IMR-90 (cell line): ENCODE data around the gene KRT82. TPM values are rescaled to one million over a fixed set of nuclear protein-coding genes. Genes with fewer than 3 reads are reported as not detected.

Source experiments
- ATAC-seq: fragments of 200-7000 bp; cut with Tn5 transposase; 2 replicates; pipeline ENCODE4 v1.9.1; 2020; ENCODE audit warnings: low read depth, mild to moderate bottlenecking, moderate library complexity
- BruUV-seq: library from RNA; stranded (reverse); fragments of 400-500 nt; replicated peaks from 2 replicates; lab custom pipeline; 2021; lab: Mats Ljungman, UMichigan
- CTCF ChIA-PET: fragments of 300-600 bp; formaldehyde crosslinking; extraction: SDS; loops from one replicate; lab custom pipeline; 2021; ENCODE audit warnings: antibody characterized with exemption; lab: Yijun Ruan, JAX
- POLR2A ChIA-PET: fragments of 300-600 bp; sonication (Branson Sonifier 250); formaldehyde crosslinking; loops from one replicate; lab custom pipeline; 2022; ENCODE audit warnings: antibody characterized with exemption; ENCODE audit not compliant: unreplicated experiment; lab: Charles Lee
- DNase-seq: peaks from one replicate; pipeline ENCODE4 v3.0.0; 2013
- H2AFZ ChIP-seq: replicated peaks from 2 replicates; pipeline ENCODE3; 2013; ENCODE audit warnings: low read length, mild to moderate bottlenecking; ENCODE audit not compliant: poor library complexity
- H2AK5ac ChIP-seq: 2 replicates; pipeline ENCODE4 v1.6.1; 2013; ENCODE audit warnings: low read depth, low read length, inconsistent platforms
- H2AK9ac ChIP-seq: replicated peaks from 2 replicates; pipeline ENCODE3; 2013; ENCODE audit warnings: mild to moderate bottlenecking, low read depth, low read length, moderate library complexity; ENCODE audit not compliant: poor library complexity
- H2BK120ac ChIP-seq: 2 replicates; pipeline ENCODE4 v1.6.1; 2013; ENCODE audit warnings: low read depth, low read length, inconsistent platforms
- H2BK15ac ChIP-seq: 3 replicates; pipeline ENCODE4 v1.6.1; 2013; ENCODE audit warnings: low read depth, low read length, inconsistent platforms
- H2BK20ac ChIP-seq: 2 replicates; pipeline ENCODE4 v1.6.1; 2013; ENCODE audit warnings: low read depth, mild to moderate bottlenecking, inconsistent platforms, low read length, moderate library complexity
- H2BK5ac ChIP-seq: 2 replicates; pipeline ENCODE4 v1.6.1; 2013; ENCODE audit warnings: mild to moderate bottlenecking, low read depth, low read length, inconsistent platforms; ENCODE audit not compliant: poor library complexity, severe bottlenecking
- H3K14ac ChIP-seq: replicated peaks from 2 replicates; pipeline ENCODE4 v1.6.1; 2013; ENCODE audit warnings: low read depth, low read length, inconsistent platforms
- H3K18ac ChIP-seq: 2 replicates; pipeline ENCODE4 v1.6.1; 2013; ENCODE audit warnings: low read depth, low read length, control low read depth
- H3K23ac ChIP-seq: 2 replicates; pipeline ENCODE4 v1.6.1; 2013; ENCODE audit warnings: low read depth, low read length, inconsistent platforms
- H3K27ac ChIP-seq: 2 replicates; pipeline ENCODE4 v1.5.1; 2013; ENCODE audit warnings: mild to moderate bottlenecking, control low read depth, low read length; ENCODE audit not compliant: insufficient read depth
- H3K27me3 ChIP-seq: 2 replicates; pipeline ENCODE4 v1.6.1; 2013; ENCODE audit warnings: low read length; ENCODE audit not compliant: control insufficient read depth, insufficient read depth
- H3K36me3 ChIP-seq: 2 replicates; pipeline ENCODE4 v1.6.1; 2013; ENCODE audit warnings: low read length, mixed read lengths; ENCODE audit not compliant: control insufficient read depth, insufficient read depth
- H3K4ac ChIP-seq: 2 replicates; pipeline ENCODE4 v1.6.1; 2013; ENCODE audit warnings: low read depth, low read length, inconsistent platforms
- H3K4me1 ChIP-seq: 2 replicates; pipeline ENCODE4 v1.6.1; 2013; ENCODE audit warnings: low read length, mixed read lengths; ENCODE audit not compliant: control insufficient read depth, insufficient read depth
- H3K4me2 ChIP-seq: 2 replicates; pipeline ENCODE4 v1.6.1; 2013; ENCODE audit warnings: low read depth, mild to moderate bottlenecking, control low read depth, low read length, moderate library complexity
- H3K4me3 ChIP-seq: 2 replicates; pipeline ENCODE4 v1.5.1; 2013; ENCODE audit warnings: low read depth, mild to moderate bottlenecking, control low read depth, low read length, moderate library complexity; ENCODE audit not compliant: insufficient read depth
- H3K56ac ChIP-seq: 2 replicates; pipeline ENCODE4 v1.6.1; 2013; ENCODE audit warnings: low read length, inconsistent platforms; ENCODE audit not compliant: insufficient read depth; ENCODE audit errors: extremely low read depth
- H3K79me1 ChIP-seq, 2 experiments: 2 replicates each; pipeline ENCODE4 v1.6.1; 2013; ENCODE audit warnings: low read length in 2 of 2, inconsistent platforms in 1 of 2, low read depth in 1 of 2
- H3K9ac ChIP-seq: 2 replicates; pipeline ENCODE4 v1.6.1; 2013; ENCODE audit warnings: low read depth, low read length, control low read depth
- H3K9me1 ChIP-seq: 2 replicates; pipeline ENCODE4 v1.6.1; 2013; ENCODE audit warnings: low read length, inconsistent platforms; ENCODE audit not compliant: insufficient read depth
- H3K9me3 ChIP-seq: 2 replicates; pipeline ENCODE4 v1.6.1; 2013; ENCODE audit warnings: low read length; ENCODE audit not compliant: control insufficient read depth, insufficient read depth
- H4K20me1 ChIP-seq: 2 replicates; pipeline ENCODE4 v1.6.1; 2013; ENCODE audit warnings: low read length, inconsistent platforms; ENCODE audit not compliant: insufficient read depth
- H4K5ac ChIP-seq: 2 replicates; pipeline ENCODE4 v1.6.1; 2013; ENCODE audit warnings: mild to moderate bottlenecking, low read depth, low read length, control low read depth
- H4K8ac ChIP-seq, 2 experiments: 2 replicates each; pipeline ENCODE4 v1.6.1; 2013; ENCODE audit warnings: low read depth in 2 of 2, low read length in 2 of 2, control low read depth in 1 of 2, inconsistent platforms in 1 of 2
- H4K91ac ChIP-seq: 2 replicates; pipeline ENCODE4 v1.6.1; 2013; ENCODE audit warnings: low read depth, low read length, inconsistent platforms; ENCODE audit not compliant: insufficient read depth
- ELK1 ChIP-seq: fragments of 150-350 bp; IDR thresholded peaks from 2 replicates; pipeline ENCODE4 v1.6.1; 2016; ENCODE audit warnings: low read depth, mild to moderate bottlenecking, low read length, moderate library complexity, borderline replicate concordance
- FOS ChIP-seq: fragments of 150-350 bp; IDR thresholded peaks from 2 replicates; pipeline ENCODE4 v1.6.1; 2016; ENCODE audit warnings: low read depth, low read length
- MAFK ChIP-seq: IDR thresholded peaks from 2 replicates; pipeline ENCODE4 v1.6.1; 2012; ENCODE audit warnings: low read depth, low read length, improper control_type of control experiment
- MXI1 ChIP-seq: IDR thresholded peaks from 2 replicates; pipeline ENCODE4 v1.6.1; 2012; ENCODE audit warnings: low read depth, mild to moderate bottlenecking, low read length, moderate library complexity, borderline replicate concordance
- NFE2L2 ChIP-seq: fragments of 150-350 bp; IDR thresholded peaks from 2 replicates; pipeline ENCODE4 v1.6.1; 2016; ENCODE audit warnings: low read depth, mild to moderate bottlenecking, low read length
- RAD21 ChIP-seq: IDR thresholded peaks from 2 replicates; pipeline ENCODE4 v1.6.1; 2012; ENCODE audit warnings: low read length, improper control_type of control experiment
- RCOR1 ChIP-seq: IDR thresholded peaks from 2 replicates; pipeline ENCODE4 v1.6.1; 2012; ENCODE audit warnings: mild to moderate bottlenecking, low read length, improper control_type of control experiment; ENCODE audit not compliant: insufficient replicate concordance
- RFX5 ChIP-seq: IDR thresholded peaks from 2 replicates; pipeline ENCODE4 v1.8.0; 2012; ENCODE audit warnings: low read depth, mild to moderate bottlenecking, low read length, moderate library complexity
- SMC3 ChIP-seq: fragments of 150-350 bp; IDR thresholded peaks from 2 replicates; pipeline ENCODE4 v1.6.1; 2016; ENCODE audit warnings: low read depth, mild to moderate bottlenecking, antibody characterized with exemption, low read length, moderate library complexity
- USF2 ChIP-seq: fragments of 150-350 bp; IDR thresholded peaks from 2 replicates; pipeline ENCODE4 v1.6.1; 2017; ENCODE audit warnings: mild to moderate bottlenecking, antibody characterized with exemption, low read length, low read depth
- WGBS, 2 experiments: methylation state at CpG; one replicate each; pipeline versions ENCODE4 v1.1.5 to v1.1.7; 2013; ENCODE audit warnings: missing lambda C conversion rate in 2 of 2; ENCODE audit not compliant: insufficient read length in 1 of 2; ENCODE audit errors: extremely low coverage in 2 of 2; 5-methylcytosine and 5-hydroxymethylcytosine counted together
- dilution Hi-C: fragments of 300-500 bp; cut with HindIII; formaldehyde crosslinking; loops from one replicate; pipeline ENCODE4 v1.14.3; 2018; ENCODE audit warnings: low sequenced_read_pairs; ENCODE audit not compliant: unreplicated experiment
- in situ Hi-C: fragments of 300-500 bp; cut with MboI; formaldehyde crosslinking; loops from 3 replicates; pipeline ENCODE4 v1.14.3; 2019; ENCODE audit warnings: low sequenced_read_pairs, inconsistent platforms, mixed read lengths
- intact Hi-C: fragments of 100-400 bp; cut with micrococcal nuclease; formaldehyde crosslinking; loops from 2 replicates; pipeline ENCODE4 v1.10.0; 2022
- polyA plus RNA-seq, 3 experiments: library from polyadenylated mRNA; depleted of rRNA; stranded (reverse); fragments of >200 nt; gene quantifications; 2 replicates each; pipeline ENCODE4 v1.2.3, GENCODE V29; 2012; ENCODE audit warnings: low replicate concordance in 1 of 3
- total RNA-seq: library from RNA; depleted of rRNA; stranded (reverse); fragments of >200 nt; gene quantifications from 2 replicates; pipeline ENCODE4 v1.2.3, GENCODE V29; 2012
- TF ChIP-seq, protein P1 (sequence below): conservative IDR thresholded peaks from 2 replicates; pipeline ENCODE4 v1.5.1; 2012; ENCODE audit warnings: mild to moderate bottlenecking, low read depth, low read length, improper control_type of control experiment

KRT82 gene
- total and polyA plus RNA-seq, 2 of the 4 experiments (the other 2 are of a cell fraction) = not detected

- Histone ChIP-seq H3K9me1 (no peaks in the 10 kb centered on the region), H3K27ac (no peak within 1 kb of the TSS), H2BK20ac (no peak within 1 kb of the TSS), H2BK15ac (no peak within 1 kb of the TSS), H3K27me3 (peaks cover 9% of the 10 kb centered on the region; the same call in 1 of the 2 replicates), H2BK120ac (no peak within 1 kb of the TSS), H3K23ac (no peak within 1 kb of the TSS), H2AFZ (no peak within 1 kb of the TSS), H3K36me3 (no peaks in the 10 kb centered on the region), H3K4me1 (no peaks in the 10 kb centered on the region), H2AK5ac (no peak within 1 kb of the TSS), H4K8ac (no peak within 1 kb of the TSS), H3K4ac (no peak within 1 kb of the TSS), H2AK9ac (no peak within 1 kb of the TSS), H3K9me3 (no peaks in the 10 kb centered on the region), H2BK5ac (no peak within 1 kb of the TSS), H4K20me1 (no peaks in the 10 kb centered on the region), H3K9ac (no peak within 1 kb of the TSS), H3K14ac (no peak within 1 kb of the TSS), H4K91ac (no peak within 1 kb of the TSS), H3K4me2 (no peak within 1 kb of the TSS), H3K18ac (no peak within 1 kb of the TSS), H4K5ac (no peak within 1 kb of the TSS), H3K79me1 (no peaks in the 10 kb centered on the region), H3K4me3 (no peak within 1 kb of the TSS), H3K56ac (no peak within 1 kb of the TSS)
- no peak for TF ChIP-seq USF2
- no peak for TF ChIP-seq FOS
- no peak for TF ChIP-seq SMC3
- TF ChIP-seq RAD21 = no peak
- TF ChIP-seq MXI1 = no peak
- TF ChIP-seq NFE2L2 = no peak
- TF ChIP-seq, protein P1, sequence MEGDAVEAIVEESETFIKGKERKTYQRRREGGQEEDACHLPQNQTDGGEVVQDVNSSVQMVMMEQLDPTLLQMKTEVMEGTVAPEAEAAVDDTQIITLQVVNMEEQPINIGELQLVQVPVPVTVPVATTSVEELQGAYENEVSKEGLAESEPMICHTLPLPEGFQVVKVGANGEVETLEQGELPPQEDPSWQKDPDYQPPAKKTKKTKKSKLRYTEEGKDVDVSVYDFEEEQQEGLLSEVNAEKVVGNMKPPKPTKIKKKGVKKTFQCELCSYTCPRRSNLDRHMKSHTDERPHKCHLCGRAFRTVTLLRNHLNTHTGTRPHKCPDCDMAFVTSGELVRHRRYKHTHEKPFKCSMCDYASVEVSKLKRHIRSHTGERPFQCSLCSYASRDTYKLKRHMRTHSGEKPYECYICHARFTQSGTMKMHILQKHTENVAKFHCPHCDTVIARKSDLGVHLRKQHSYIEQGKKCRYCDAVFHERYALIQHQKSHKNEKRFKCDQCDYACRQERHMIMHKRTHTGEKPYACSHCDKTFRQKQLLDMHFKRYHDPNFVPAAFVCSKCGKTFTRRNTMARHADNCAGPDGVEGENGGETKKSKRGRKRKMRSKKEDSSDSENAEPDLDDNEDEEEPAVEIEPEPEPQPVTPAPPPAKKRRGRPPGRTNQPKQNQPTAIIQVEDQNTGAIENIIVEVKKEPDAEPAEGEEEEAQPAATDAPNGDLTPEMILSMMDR = no peak
- TF ChIP-seq RFX5 = no peak
- no peak for TF ChIP-seq MAFK
- no peak for TF ChIP-seq ELK1
- no peak for TF ChIP-seq RCOR1
- in situ Hi-C loops (no loop called here), intact Hi-C loops (no loop called here), dilution Hi-C loops (no loop called here)
- BruUV-seq = no TSS peak
- POLR2A ChIA-PET = no interaction called here
- CTCF ChIA-PET = no interaction called here
- DNase-seq (no peak), ATAC-seq (no peak)
- WGBS, 2 experiments = 60% methylated on average over 1 of the region's 6 CpGs; no CpG with 5 or more reads in 1 of the 2 experiments
Observed at GRCh38 chr12:52452101-52452500, 46.0 kb upstream of the KRT82 start, which contains the start of gene KRT6B. KRT6B (minus strand) TSS chr12:52452146; CDS start chr12:52452078, 68 bp downstream.
